Fibroblast of lung (primary cell): Measurements from ENCODE around the gene RAB35. TPM values are rescaled to one million over a fixed set of nuclear protein-coding genes. Genes with fewer than 3 reads are reported as not detected.

Source experiments
- DNase-seq, 2 donors: peaks; one replicate each; pipeline versions ENCODE4 v3.0.0 to v3.0.0-alpha.2; 2010; ENCODE audit warnings: low read depth in 2 of 2
- H2AFZ ChIP-seq: 2 replicates; pipeline ENCODE4 v1.5.1; 2012; ENCODE audit warnings: low read length, control low read depth, inconsistent platforms
- H3K27ac ChIP-seq: 2 replicates; pipeline ENCODE4 v1.5.1; 2011; ENCODE audit warnings: low read length, control low read depth; ENCODE audit not compliant: insufficient read depth
- H3K27me3 ChIP-seq: 2 replicates; pipeline ENCODE4 v1.5.1; 2011; ENCODE audit warnings: mild to moderate bottlenecking, low read length; ENCODE audit not compliant: control insufficient read depth, insufficient read depth
- H3K36me3 ChIP-seq: 2 replicates; pipeline ENCODE4 v1.5.1; 2011; ENCODE audit warnings: low read length; ENCODE audit not compliant: control insufficient read depth, insufficient read depth
- H3K4me1 ChIP-seq: 2 replicates; pipeline ENCODE4 v1.5.1; 2011; ENCODE audit warnings: low read length; ENCODE audit not compliant: control insufficient read depth, insufficient read depth; ENCODE audit errors: extremely low read depth
- H3K4me2 ChIP-seq: 2 replicates; pipeline ENCODE4 v1.5.1; 2011; ENCODE audit warnings: low read length, control low read depth; ENCODE audit not compliant: insufficient read depth; ENCODE audit errors: extremely low read depth
- H3K4me3 ChIP-seq, 4 experiments: fragments of 200-600 bp in 1 of 4; sonication (generic) in 1 of 4; replicated peaks in 1 of 4; 2 replicates each; pipeline ENCODE4 v1.5.1; 2011 to 2016; ENCODE audit warnings: low read length in 4 of 4, low read depth in 3 of 4, mild to moderate bottlenecking in 3 of 4, control low read depth in 2 of 4, inconsistent platforms in 1 of 4, mixed read lengths in 1 of 4; ENCODE audit not compliant: insufficient read depth in 1 of 4; ENCODE audit errors: control extremely low read depth in 1 of 4
- H3K79me2 ChIP-seq: 2 replicates; pipeline ENCODE4 v1.5.1; 2012; ENCODE audit warnings: mild to moderate bottlenecking, low read length, inconsistent platforms; ENCODE audit not compliant: control insufficient read depth, insufficient read depth
- H3K9ac ChIP-seq: 2 replicates; pipeline ENCODE4 v1.5.1; 2011; ENCODE audit warnings: mild to moderate bottlenecking, low read length, control low read depth; ENCODE audit not compliant: insufficient read depth
- H3K9me3 ChIP-seq: 2 replicates; pipeline ENCODE4 v1.5.1; 2012; ENCODE audit warnings: low read depth, low read length; ENCODE audit not compliant: control insufficient read depth, insufficient read depth
- H4K20me1 ChIP-seq: 2 replicates; pipeline ENCODE4 v1.5.1; 2011; ENCODE audit warnings: low read length; ENCODE audit not compliant: control insufficient read depth, insufficient read depth; ENCODE audit errors: extremely low read depth
- EZH2 ChIP-seq: IDR thresholded peaks from 2 replicates; pipeline ENCODE4 v1.5.1; 2012; ENCODE audit warnings: low read length, control low read depth, mild to moderate bottlenecking; ENCODE audit errors: missing control alignments
- polyA plus RNA-seq, 2 donors: library from polyadenylated mRNA; depleted of rRNA in 1 of 2; stranded (reverse) in 1 of 2; unstranded in 1 of 2; fragments of >200 nt; gene quantifications; 2 replicates each; pipeline ENCODE4 v1.2.1, GENCODE V29; 2011 to 2012; ENCODE audit warnings: missing spikeins in 1 of 2
- total RNA-seq: library from RNA; depleted of rRNA; stranded (reverse); fragments of >200 nt; gene quantifications from 2 replicates; pipeline ENCODE4 v1.2.1, GENCODE V29; 2014
- TF ChIP-seq, protein P1 (sequence below), 2 donors: IDR thresholded peaks in 1 of 2; conservative IDR thresholded peaks in 1 of 2; 1 replicate in 1 of 2; 2 replicates in 1 of 2; pipeline ENCODE4 v1.5.1; 2011 to 2012; ENCODE audit warnings: low read length in 2 of 2, control low read depth in 1 of 2, inconsistent platforms in 1 of 2, low read depth in 1 of 2, mild to moderate bottlenecking in 1 of 2

RAB35 gene
- total and polyA plus RNA-seq, 2 donors (not counting 1 experiment from before 2014, with no cell fraction given): 29.7 to 51.4 TPM

DNA sequence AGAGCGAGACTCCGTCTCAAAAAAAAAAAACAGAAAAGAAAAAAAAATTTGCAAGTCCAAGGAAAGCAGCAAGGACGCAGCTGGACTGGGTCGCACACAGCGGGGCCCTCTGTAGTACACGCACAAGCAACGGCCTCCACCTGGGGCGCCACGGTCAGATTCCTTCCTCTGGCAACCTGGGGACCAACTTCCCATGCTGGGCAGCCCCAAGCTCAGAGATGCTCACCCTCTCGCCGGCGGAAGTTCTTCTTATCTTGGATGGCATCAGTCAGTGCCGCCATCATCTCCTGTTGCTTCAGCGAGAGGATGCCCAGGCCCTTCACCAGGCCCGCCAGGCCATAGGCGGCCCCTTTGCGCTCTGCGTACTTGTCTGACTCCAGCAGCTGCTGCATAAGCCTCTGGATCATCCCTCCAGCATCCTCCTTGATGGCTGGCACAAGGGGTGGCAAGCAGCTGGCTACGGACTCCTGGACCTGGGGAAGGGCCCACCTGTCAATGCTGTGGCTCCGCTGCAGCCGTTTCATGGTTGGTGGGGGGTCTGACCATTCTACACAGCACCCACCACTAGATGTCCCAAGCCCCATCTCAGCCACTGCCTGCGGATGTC, 34.5 kb upstream of the RAB35 start:
- H3K27me3 ChIP-seq: no peaks in the 10 kb centered on the region
- no peak overlapping the region for H3K4me3 ChIP-seq
- no peak for DNase-seq
- H4K20me1 ChIP-seq: no peaks in the 10 kb centered on the region
- no peaks in the 10 kb centered on the region for H3K4me1 ChIP-seq
- no peak overlapping the region for H2AFZ ChIP-seq
- no peak overlapping the region for H3K9ac ChIP-seq
- no peak overlapping the region for H3K4me2 ChIP-seq
- H3K79me2 ChIP-seq: no peaks in the 10 kb centered on the region
- peaks cover 51% of the 10 kb centered on the region for H3K36me3 ChIP-seq
- TF ChIP-seq EZH2: no peak
- TF ChIP-seq, protein P1, sequence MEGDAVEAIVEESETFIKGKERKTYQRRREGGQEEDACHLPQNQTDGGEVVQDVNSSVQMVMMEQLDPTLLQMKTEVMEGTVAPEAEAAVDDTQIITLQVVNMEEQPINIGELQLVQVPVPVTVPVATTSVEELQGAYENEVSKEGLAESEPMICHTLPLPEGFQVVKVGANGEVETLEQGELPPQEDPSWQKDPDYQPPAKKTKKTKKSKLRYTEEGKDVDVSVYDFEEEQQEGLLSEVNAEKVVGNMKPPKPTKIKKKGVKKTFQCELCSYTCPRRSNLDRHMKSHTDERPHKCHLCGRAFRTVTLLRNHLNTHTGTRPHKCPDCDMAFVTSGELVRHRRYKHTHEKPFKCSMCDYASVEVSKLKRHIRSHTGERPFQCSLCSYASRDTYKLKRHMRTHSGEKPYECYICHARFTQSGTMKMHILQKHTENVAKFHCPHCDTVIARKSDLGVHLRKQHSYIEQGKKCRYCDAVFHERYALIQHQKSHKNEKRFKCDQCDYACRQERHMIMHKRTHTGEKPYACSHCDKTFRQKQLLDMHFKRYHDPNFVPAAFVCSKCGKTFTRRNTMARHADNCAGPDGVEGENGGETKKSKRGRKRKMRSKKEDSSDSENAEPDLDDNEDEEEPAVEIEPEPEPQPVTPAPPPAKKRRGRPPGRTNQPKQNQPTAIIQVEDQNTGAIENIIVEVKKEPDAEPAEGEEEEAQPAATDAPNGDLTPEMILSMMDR (conservative IDR thresholded peaks at IDR 0.05 in 1 of 2, IDR thresholded peaks at IDR 0.05 in 1 of 2; ENCODE audit: low read depth in 1 of 2, low read length in 2 of 2): no peak
- no peak overlapping the region for H3K27ac ChIP-seq
- no peaks in the 10 kb centered on the region for H3K9me3 ChIP-seq

DNA sequence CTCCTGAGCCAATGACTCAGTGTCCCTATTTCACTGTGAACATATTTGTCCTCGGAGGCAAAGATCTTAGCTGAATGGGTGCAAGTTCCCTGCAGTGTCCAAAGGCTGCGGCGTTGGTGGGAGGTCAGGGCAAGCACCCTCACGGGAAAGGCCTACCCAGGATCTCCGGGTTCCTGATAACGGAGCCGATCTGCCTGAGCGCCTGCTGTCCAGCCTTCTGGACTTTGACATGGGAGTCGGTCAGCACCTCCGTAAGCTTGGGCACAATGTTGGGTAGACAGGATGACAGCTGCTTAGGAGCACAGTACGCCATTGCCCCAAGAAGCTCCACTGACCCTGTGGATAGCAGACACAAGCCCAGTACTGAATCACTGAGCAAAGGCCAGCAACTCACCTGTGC, 31.5 kb upstream of the RAB35 start:
- no peak overlapping the region for H3K4me3 ChIP-seq
- H3K36me3 ChIP-seq: peaks cover 41% of the 10 kb centered on the region
- no peaks in the 10 kb centered on the region for H3K9me3 ChIP-seq
- no peaks in the 10 kb centered on the region for H4K20me1 ChIP-seq
- H3K4me1 ChIP-seq: no peaks in the 10 kb centered on the region
- no peak overlapping the region for H3K4me2 ChIP-seq
- DNase-seq: no peak
- no peak overlapping the region for H2AFZ ChIP-seq
- no peak for TF ChIP-seq EZH2
- TF ChIP-seq, protein P1 (conservative IDR thresholded peaks at IDR 0.05 in 1 of 2, IDR thresholded peaks at IDR 0.05 in 1 of 2; ENCODE audit: low read depth in 1 of 2, low read length in 2 of 2): no peak
- H3K79me2 ChIP-seq: no peaks in the 10 kb centered on the region
- H3K27me3 ChIP-seq: no peaks in the 10 kb centered on the region
- H3K27ac ChIP-seq: no peak overlapping the region
- no peak overlapping the region for H3K9ac ChIP-seq

DNA sequence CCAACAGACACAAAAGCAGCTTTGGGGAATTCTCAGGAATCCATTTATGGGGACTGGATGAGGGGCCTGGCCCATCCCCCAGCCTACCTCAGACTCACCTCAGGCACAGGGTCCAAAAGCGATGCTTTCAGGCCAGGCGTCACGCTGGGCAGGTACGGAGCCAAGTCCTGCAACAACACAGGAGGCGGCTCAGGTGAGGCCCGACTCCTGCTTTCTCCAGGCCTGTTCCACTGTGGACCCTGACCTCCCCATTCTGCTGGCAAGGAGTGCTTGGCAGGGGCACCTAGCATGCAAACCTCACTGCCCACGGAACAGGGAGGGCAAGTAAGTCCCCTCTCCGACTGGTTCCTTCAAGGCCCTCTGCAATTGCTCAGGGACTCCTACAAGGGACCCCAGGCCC, 28.6 kb upstream of the RAB35 start:
- H3K79me2 ChIP-seq: no peaks in the 10 kb centered on the region
- no peaks in the 10 kb centered on the region for H3K27me3 ChIP-seq
- peaks cover 50% of the 10 kb centered on the region for H3K36me3 ChIP-seq
- no peaks in the 10 kb centered on the region for H3K4me1 ChIP-seq
- no peak overlapping the region for H3K27ac ChIP-seq
- H2AFZ ChIP-seq: no peak overlapping the region
- no peak overlapping the region for H3K9ac ChIP-seq
- H3K4me3 ChIP-seq: no peak overlapping the region
- no peaks in the 10 kb centered on the region for H3K9me3 ChIP-seq
- TF ChIP-seq, protein P1 (conservative IDR thresholded peaks at IDR 0.05 in 1 of 2, IDR thresholded peaks at IDR 0.05 in 1 of 2; ENCODE audit: low read depth in 1 of 2, low read length in 2 of 2): no peak
- no peak for TF ChIP-seq EZH2
- no peak overlapping the region for H3K4me2 ChIP-seq
- DNase-seq: no peak
- no peaks in the 10 kb centered on the region for H4K20me1 ChIP-seq
